IgD-negative memory B cell (primary cell): ENCODE results near the gene COL5A1. TPM values are rescaled to one million over a fixed set of nuclear protein-coding genes. Genes with fewer than 3 reads are reported as not detected.

Source experiments
- H3K27ac Mint-ChIP-seq, 3 donors: one replicate each; pipeline ENCODE4 v1.8.0; 2020 to 2022; ENCODE audit warnings: mild to moderate bottlenecking in 3 of 3, mixed read lengths in 3 of 3, moderate library complexity in 1 of 3
- H3K27me3 Mint-ChIP-seq: one replicate; pipeline ENCODE4 v1.8.0; 2021; ENCODE audit warnings: mixed read lengths
- H3K36me3 Mint-ChIP-seq: one replicate; pipeline ENCODE4 v1.8.0; 2020; ENCODE audit warnings: mild to moderate bottlenecking, mixed read lengths
- H3K4me1 Mint-ChIP-seq, 3 donors: one replicate each; pipeline ENCODE4 v1.8.0; 2020 to 2022; ENCODE audit warnings: mixed read lengths in 3 of 3, mild to moderate bottlenecking in 1 of 3
- H3K4me3 Mint-ChIP-seq, 4 donors: one replicate each; pipeline ENCODE4 v1.8.0; 2020 to 2022; ENCODE audit warnings: mild to moderate bottlenecking in 4 of 4, mixed read lengths in 4 of 4, moderate library complexity in 3 of 4
- H3K9me3 Mint-ChIP-seq, 3 donors: one replicate each; pipeline ENCODE4 v1.8.0; 2020 to 2021; ENCODE audit warnings: mixed read lengths in 3 of 3, mild to moderate bottlenecking in 1 of 3
- polyA plus RNA-seq: library from polyadenylated mRNA; unstranded; fragments of 300-500 nt; fragmentation: Illumina TruSeq; gene quantifications from one replicate; pipeline ENCODE4 v1.2.3, GENCODE V29; 2021

The COL5A1 gene
- polyA plus RNA-seq, 1 donor from 2014 or later = not detected

DNA sequence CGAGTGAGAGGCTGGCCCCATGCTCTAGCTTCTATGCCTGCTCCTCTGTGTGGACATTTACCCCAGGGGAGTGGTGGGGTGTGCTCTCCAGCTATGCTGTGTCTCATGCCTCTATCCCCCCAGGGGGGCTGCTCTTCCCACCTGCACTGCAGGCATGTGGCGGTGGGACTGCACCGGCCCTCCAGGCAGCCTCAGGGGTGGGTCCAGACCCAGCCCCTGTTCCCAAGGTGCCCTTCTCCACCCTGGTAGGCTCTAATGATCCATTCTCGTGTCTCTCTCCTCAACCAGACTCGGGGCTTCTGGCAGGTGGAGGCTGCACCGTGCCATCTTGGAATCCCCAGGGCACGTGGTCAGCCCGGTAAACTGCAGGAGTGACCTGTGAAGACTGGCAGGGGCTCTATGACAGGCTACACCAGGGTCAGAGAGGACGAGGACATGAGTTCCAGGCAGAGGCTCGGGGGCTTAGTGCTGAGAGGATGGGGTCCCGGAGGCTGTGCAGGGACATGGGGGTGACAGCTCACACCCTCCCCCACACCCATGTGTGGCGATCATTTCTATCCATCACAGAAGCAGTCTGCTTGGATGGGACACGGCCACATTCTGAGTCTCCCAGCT, 22.7 kb upstream of the COL5A1 start:
- Mint-ChIP-seq H3K27ac (no peak overlapping the region), H3K4me3 (no peak overlapping the region), H3K4me1 (no peaks in the 10 kb centered on the region), H3K9me3 (no peaks in the 10 kb centered on the region), H3K36me3 (no peaks in the 10 kb centered on the region), H3K27me3 (peaks cover 5% of the 10 kb centered on the region)

- Mint-ChIP-seq H3K27ac (no peak overlapping the region), H3K36me3 (no peaks in the 10 kb centered on the region), H3K4me3 (no peak overlapping the region), H3K9me3 (no peaks in the 10 kb centered on the region), H3K27me3 (peaks cover 5% of the 10 kb centered on the region), H3K4me1 (no peaks in the 10 kb centered on the region)
Observed at GRCh38 chr9:134619448-134619982, 22.1 kb upstream of the COL5A1 start.

GRCh38 chr9:134619983-134620661, 21.5 kb upstream of the COL5A1 start:
- no peaks in the 10 kb centered on the region for H3K36me3 Mint-ChIP-seq
- no peak overlapping the region for H3K27ac Mint-ChIP-seq
- H3K4me1 Mint-ChIP-seq = no peaks in the 10 kb centered on the region
- no peaks in the 10 kb centered on the region for H3K9me3 Mint-ChIP-seq
- H3K27me3 Mint-ChIP-seq = peaks cover 5% of the 10 kb centered on the region
- no peak overlapping the region for H3K4me3 Mint-ChIP-seq

GRCh38 chr9:134620751-134621557, 20.6 kb upstream of the COL5A1 start:
- Mint-ChIP-seq H3K36me3 (no peaks in the 10 kb centered on the region), H3K27me3 (peaks cover 5% of the 10 kb centered on the region), H3K4me1 (no peaks in the 10 kb centered on the region), H3K4me3 (no peak overlapping the region), H3K9me3 (no peaks in the 10 kb centered on the region), H3K27ac (no peak overlapping the region)

GRCh38 chr9:134621558-134622110, 20.0 kb upstream of the COL5A1 start:
- Mint-ChIP-seq H3K4me3 (no peak overlapping the region), H3K36me3 (no peaks in the 10 kb centered on the region), H3K27ac (no peak overlapping the region), H3K4me1 (no peaks in the 10 kb centered on the region), H3K9me3 (no peaks in the 10 kb centered on the region), H3K27me3 (peaks cover 8% of the 10 kb centered on the region)

DNA sequence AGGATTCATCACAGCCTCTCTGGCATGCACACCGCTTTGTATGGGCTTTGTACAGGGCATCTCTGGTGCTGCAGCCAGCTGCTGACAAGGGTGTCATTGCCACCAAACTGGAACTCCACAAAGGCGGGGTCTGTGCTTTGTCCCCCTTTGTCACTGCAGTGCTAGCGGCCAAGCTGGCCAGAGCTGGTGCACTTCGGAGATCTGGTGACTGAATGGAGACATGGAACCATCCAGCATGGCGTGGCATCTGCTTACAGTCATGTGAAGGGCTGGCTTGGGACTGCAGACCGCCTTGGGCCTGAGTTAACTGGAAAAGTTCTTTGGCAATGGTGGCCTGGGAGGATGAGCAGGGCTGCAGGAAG, 18.7 kb upstream of the COL5A1 start:
- Mint-ChIP-seq H3K4me3 (no peak overlapping the region), H3K36me3 (no peaks in the 10 kb centered on the region), H3K27ac (peak overlapping the region in 1 of 3 donors; percentile 53), H3K9me3 (no peaks in the 10 kb centered on the region), H3K27me3 (peaks cover 8% of the 10 kb centered on the region), H3K4me1 (no peaks in the 10 kb centered on the region)

DNA sequence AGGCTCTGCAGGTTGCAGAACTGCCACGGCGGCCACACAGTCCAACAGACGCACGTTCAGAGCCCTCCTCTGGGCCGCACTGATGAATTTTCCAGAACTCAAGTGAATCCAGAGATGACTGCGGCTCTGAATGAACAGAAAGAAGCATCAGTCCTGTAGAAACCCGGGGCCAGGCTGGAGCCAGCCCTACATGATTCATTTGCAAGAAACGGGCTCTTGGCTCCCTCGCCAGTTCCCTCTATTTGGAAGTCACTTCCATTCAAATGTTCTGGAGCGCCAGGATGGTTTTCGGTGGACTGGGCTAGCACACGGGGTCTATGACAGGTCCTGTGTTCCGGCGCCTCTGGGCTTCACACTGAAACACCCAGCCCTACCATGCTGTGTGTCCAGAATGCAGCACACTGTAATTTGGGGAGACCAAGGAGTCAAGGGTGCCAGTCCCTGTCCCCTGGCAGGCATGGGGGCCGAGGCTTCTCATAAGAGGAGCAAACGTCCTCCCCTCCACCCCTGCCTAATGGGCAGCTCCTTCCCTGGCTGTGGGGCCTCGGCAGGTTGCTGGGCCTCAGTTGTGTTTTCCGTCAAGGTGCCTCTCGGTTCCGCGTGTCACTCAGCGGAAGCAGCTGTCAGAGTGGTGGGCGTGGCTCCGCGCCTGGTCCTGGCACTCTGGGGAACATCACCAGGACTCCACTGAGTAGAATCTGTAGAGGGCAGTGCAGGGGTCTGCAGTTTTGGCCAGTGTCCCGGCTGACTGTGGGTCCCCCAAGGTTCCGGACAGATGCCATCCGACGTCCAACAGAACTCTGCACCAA, 18.1 kb upstream of the COL5A1 start:
- peaks cover 8% of the 10 kb centered on the region for H3K27me3 Mint-ChIP-seq
- no peaks in the 10 kb centered on the region for H3K4me1 Mint-ChIP-seq
- peak overlapping the region in 1 of 3 donors; percentile 53 for H3K27ac Mint-ChIP-seq
- no peaks in the 10 kb centered on the region for H3K9me3 Mint-ChIP-seq
- no peaks in the 10 kb centered on the region for H3K36me3 Mint-ChIP-seq
- no peak overlapping the region for H3K4me3 Mint-ChIP-seq

GRCh38 chr9:134624137-134624591, 17.4 kb upstream of the COL5A1 start:
- Mint-ChIP-seq H3K4me3 (no peak overlapping the region), H3K27ac (no peak overlapping the region)

GRCh38 chr9:134624621-134625181, 16.9 kb upstream of the COL5A1 start:
- H3K9me3 Mint-ChIP-seq = no peaks in the 10 kb centered on the region
- H3K36me3 Mint-ChIP-seq = no peaks in the 10 kb centered on the region
- H3K27ac Mint-ChIP-seq = no peak overlapping the region
- no peak overlapping the region for H3K4me3 Mint-ChIP-seq
- peaks cover 8% of the 10 kb centered on the region for H3K27me3 Mint-ChIP-seq
- peaks cover 0 to 1% (median 0%) of the 10 kb centered on the region in 3 donors for H3K4me1 Mint-ChIP-seq

More at GRCh38 chr9:134624137-134624591, 17.4 kb upstream of the COL5A1 start:
- Mint-ChIP-seq H3K4me1 (peaks cover 0 to 1% (median 0%) of the 10 kb centered on the region in 3 donors), H3K27me3 (peaks cover 8% of the 10 kb centered on the region), H3K9me3 (no peaks in the 10 kb centered on the region), H3K36me3 (no peaks in the 10 kb centered on the region)

GRCh38 chr9:134625361-134626068, 16.1 kb upstream of the COL5A1 start:
- peaks cover 0 to 1% (median 0%) of the 10 kb centered on the region in 3 donors for H3K4me1 Mint-ChIP-seq
- no peaks in the 10 kb centered on the region for H3K9me3 Mint-ChIP-seq
- H3K4me3 Mint-ChIP-seq = no peak overlapping the region
- H3K27me3 Mint-ChIP-seq = peaks cover 6% of the 10 kb centered on the region
- H3K27ac Mint-ChIP-seq = no peak overlapping the region
- no peaks in the 10 kb centered on the region for H3K36me3 Mint-ChIP-seq

- H3K36me3 Mint-ChIP-seq = no peaks in the 10 kb centered on the region
- H3K27me3 Mint-ChIP-seq = peaks cover 2% of the 10 kb centered on the region
- H3K27ac Mint-ChIP-seq = no peak overlapping the region
- no peak overlapping the region for H3K4me3 Mint-ChIP-seq
- no peaks in the 10 kb centered on the region for H3K9me3 Mint-ChIP-seq
- H3K4me1 Mint-ChIP-seq = peaks cover 0 to 1% (median 0%) of the 10 kb centered on the region in 3 donors
Observed at GRCh38 chr9:134626069-134626423, 15.6 kb upstream of the COL5A1 start.

DNA sequence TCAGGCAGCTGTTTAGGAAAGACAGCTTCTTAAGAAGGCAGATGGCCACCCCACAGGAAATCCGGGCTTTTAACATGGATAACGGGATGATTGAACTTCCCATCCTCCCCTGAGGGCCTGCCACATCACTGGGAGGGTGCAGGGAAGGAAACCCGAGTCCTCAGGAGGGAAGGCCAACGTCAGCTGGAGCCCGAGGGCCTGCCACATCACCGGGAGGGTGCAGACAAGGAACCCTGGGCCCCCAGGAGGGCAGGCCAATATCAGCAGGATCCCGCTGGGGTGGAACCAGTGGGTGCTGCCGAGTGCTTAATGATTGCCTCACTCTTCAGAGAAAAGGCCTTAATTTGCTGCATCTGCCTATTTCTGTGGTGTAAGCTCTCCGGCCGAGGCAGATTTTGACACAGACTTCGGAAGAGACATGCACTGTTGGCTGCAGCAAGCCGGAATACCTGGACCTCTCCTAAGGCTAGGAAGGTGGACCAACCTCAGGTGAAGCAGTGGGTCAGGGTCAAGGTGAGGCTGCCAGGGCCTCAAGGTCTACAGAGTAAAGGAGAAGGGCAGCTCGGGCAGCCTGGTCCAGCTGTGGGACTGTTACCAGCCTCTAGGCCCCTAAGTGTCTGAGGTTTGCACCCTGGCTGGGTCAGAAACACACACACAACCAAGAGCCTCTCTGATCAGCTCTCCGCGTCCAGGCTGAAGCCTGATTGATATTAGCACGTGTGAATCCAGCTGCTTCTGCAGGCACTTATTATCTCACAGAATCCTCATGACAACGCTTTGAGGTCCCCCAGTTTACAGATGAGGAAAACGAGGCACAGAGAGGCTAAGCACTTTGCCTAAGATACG, 14.8 kb upstream of the COL5A1 start:
- H3K27me3 Mint-ChIP-seq = peaks cover 2% of the 10 kb centered on the region
- H3K4me3 Mint-ChIP-seq = no peak overlapping the region
- no peaks in the 10 kb centered on the region for H3K36me3 Mint-ChIP-seq
- peaks cover 0 to 1% (median 0%) of the 10 kb centered on the region in 3 donors for H3K4me1 Mint-ChIP-seq
- no peak overlapping the region for H3K27ac Mint-ChIP-seq
- H3K9me3 Mint-ChIP-seq = no peaks in the 10 kb centered on the region
